ENCODE results near the gene FARS2.

Gene FARS2

DNA sequence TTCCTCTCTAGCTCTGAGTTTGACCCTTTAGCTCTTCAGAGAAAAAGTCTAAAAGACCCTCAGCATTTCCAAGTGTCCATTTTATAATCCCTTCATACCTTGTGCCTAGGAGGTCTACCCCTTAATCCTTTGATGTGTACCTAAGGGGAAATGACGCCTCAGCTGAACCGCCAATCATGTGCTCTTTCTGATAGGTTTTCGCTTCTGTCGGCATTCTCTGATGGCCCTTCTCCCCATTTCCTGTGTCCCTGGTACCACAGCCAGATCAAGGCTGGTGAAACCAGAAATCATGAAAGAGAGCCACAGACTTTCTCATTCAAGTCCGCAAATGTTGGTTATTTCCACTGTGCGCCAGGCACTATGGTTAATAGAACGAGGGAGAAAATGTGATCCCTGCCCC, 333.9 kb downstream of the FARS2 start:
- DNase-seq, result no peak

DNA sequence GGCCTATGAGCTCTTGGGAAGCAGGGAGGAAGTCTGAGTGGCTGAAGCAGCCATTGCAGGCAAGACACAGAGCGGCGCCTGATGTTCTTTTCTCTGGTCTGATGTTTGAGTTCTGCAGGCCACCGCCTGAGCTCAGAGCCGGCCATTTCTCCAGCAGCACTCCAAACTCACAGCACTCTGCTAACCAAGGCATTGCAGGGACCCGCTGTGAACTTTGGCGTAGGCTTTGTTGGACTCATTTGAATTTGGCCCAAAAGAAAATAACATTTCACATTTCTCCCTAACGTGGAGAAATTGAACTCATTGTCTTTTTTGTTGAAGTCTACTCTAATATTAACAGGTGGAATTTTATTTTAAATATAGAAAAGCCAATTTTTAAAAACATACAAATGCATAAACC, 336.1 kb downstream of the FARS2 start:
- DNase-seq, result no peak

DNA sequence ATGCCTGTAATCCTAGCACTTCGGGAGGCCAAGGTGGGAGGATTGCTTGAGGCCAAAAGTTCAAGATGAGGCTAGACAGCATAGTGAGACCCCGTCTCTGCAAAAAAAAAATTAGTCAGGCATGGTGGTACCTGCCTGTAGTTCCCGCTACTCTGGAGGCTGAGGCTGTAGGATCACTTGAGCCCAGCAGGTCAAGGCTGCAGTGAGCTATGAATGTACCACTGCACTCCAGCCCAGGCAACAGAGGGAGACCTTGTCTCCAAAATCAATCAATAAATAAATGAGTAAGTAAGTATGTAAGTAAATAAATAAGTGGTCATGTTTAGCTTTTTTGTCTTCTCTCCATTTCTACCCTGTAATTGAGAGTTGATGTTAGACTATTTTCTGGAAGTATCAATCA, 336.8 kb downstream of the FARS2 start:
- DNase-seq, result no peak

DNA sequence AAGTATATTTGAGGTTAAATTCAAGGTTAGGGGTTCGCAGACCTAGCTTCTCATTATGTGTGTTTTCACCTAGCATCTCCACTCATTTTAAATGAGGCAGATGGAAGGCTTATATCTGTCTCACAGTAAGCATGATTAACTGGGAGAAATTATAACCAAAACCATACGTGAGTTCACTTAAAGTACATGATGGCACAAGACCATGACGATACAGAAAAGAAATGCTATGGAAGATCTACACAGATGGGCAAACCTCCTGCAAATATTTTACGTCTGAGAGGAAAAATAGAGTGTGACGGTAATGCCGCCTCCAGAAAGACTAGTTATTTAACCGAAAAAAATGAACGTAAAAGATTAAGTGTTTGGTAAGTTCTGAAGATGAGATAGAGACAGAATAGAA, 337.8 kb downstream of the FARS2 start:
- peak in 1 of 2 experiments; percentile 4 for DNase-seq

DNA sequence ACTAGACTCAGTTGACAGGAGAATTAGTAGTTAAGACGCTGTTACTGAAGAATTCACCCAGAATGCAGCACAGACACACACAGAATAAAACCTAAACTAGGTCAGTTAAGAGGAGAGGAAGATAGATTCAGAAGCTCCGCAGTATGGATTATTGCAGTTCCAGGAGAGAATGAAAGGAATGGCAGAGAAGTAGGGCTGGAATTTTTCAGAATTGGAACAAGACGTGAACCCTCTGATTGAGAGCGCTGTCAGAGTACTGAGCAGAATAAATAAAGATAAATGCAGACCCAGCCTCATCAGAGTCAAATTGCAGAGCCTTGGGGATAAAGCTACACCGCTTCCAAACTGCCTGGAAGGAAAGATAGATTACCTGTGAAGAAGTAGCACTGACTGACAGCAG, 344.6 kb downstream of the FARS2 start:
- DNase-seq, result no peak

DNA sequence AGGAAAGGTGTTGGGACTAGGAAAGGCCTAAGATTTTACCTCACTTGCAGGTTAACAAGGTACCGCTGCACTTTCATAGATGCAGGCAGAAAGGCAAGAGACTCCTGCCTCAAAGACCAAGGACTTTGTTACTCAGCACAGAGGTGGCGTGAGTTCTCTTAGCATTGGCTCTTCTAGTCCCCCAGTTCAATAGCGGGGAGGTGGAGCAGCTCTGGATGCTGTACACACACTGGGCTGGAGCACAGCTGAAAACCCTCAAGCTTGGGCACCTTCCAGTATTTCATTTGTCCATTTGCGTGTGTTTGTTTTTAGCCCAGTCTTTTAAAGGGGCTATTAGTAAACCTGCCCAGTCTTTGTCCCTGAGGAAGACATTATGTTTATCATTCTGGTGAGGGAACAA, 345.2 kb downstream of the FARS2 start:
- DNase-seq, result no peak

DNA sequence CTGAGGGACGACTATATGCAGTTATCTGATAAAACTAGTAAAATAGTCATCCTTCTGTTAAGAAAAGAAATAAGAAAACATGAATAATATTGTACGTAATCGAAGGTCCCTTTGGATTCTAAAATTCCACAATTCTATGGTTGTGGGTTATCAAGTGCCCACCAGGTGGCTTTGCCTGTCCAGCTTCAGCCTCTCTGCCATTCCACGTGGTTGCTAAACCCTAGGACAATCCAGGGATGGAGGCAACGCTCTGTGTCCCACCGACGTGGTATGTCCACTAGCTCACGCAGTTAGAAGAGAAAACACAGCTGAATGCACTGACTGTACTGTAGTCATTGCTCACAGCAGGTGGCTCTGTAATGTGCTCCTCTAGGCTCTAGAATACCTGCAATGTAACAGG, 349.3 kb downstream of the FARS2 start:
- no peak for DNase-seq

DNA sequence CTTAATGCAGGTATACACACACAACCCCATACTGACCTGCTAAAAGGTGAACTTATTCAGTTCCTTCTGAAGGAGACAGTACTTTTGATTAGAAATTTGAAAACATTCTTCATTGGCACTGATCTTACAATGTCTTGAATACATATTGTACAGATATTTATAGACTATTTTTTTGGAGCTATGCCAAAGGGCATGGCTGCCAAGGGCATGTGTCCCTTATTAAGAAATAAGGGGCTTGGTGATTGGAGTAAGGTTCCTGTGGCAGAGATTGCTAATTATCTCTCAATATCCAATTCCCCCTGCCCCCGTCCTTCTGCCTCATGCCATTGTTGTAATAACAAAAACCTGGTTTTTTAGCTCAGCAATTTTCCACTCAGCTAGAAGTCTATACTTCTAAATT, 355.9 kb downstream of the FARS2 start:
- no peak for DNase-seq

DNA sequence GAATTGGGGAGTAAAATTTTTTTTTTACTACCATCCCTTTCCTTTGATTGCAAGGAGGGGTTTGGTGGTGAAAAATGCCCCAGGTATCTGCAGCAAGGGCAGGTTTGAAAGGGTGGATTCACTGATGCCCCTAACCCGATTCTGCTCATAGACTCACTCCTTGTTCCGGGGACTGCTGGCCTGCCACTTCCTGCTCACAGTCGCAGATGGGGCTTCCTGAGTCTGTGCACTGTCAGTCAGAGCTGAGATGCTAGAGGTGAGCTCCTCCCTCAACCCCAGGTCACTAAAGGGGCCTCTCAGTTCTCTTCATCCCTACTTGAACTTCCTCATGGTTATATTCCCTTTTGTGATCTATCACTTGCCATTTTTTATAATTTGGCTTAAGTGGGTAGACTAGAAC, 357.9 kb downstream of the FARS2 start:
- no peak for DNase-seq

DNA sequence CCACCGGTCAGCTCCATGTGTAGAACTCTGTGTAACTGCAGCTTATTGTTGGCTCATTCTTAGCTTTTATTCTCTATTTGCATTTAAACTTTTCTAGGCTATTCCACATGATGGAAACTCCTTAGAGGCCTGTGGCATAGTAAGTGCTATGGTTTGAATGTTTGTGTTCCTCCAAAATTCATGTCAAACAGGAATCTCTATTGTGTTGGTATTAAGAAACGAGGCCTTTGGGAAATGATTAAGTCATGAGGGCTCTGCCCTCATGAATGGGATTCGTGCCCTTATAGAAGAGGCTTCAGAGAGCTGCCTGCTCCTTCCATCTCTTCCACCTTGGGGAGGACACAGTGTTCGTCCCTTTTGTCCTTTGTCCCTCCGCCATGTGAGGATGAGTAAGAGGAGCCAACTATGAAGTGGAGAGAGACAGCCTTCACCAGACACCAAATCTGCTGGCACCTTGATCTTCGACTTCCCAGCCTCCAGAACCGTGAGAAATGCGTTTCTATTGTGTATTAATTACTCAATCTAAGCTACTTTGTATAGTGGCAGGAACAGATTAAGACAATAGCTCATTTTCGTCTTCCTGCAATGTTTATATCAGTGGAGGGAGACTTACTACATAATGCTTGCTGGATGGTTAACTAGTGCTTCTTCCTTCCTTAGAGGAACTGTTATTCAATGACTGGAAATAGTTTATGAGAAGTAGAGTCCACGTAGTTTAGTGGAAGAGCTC, 361.1 kb downstream of the FARS2 start:
- no peak for DNase-seq

DNA sequence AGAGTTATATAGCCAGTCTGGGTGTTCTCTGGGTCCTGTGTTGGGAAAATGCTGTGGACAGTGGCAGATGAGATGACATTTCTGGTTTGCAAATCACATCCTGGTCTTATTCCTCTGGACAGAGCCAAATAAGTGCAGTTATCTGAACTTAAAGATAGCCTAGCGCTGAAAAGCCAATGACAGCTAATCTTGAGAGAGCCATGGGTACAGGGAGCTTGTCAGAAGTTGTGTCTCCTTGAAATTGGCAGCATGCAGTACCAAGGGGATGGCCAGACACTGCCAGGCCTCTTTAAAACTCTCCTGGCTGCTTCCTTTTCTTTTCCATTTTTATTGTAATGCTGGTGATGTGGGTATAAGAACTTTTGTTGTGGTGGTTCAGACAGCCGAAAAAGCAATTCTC, 362.5 kb downstream of the FARS2 start:
- no peak for DNase-seq

DNA sequence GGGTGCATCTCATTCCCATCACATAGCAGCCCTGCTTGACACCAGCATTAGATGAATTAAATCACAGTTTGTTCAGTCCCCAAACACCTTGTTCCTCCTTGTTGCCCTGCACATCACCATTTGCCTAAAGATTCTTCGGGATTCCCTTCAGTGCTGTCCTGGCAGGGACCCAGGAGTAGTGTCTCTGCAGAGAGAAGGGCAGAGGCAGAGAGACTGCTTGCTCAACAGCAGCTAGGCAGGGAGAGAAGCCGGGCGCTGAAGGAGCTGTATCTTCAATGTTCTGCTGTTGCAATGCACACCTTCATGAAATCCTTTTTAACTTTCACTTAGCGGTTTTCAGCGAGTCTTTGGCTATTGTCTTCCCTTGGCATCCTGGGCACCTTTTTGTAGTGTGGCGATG, 362.9 kb downstream of the FARS2 start:
- no peak for DNase-seq

DNA sequence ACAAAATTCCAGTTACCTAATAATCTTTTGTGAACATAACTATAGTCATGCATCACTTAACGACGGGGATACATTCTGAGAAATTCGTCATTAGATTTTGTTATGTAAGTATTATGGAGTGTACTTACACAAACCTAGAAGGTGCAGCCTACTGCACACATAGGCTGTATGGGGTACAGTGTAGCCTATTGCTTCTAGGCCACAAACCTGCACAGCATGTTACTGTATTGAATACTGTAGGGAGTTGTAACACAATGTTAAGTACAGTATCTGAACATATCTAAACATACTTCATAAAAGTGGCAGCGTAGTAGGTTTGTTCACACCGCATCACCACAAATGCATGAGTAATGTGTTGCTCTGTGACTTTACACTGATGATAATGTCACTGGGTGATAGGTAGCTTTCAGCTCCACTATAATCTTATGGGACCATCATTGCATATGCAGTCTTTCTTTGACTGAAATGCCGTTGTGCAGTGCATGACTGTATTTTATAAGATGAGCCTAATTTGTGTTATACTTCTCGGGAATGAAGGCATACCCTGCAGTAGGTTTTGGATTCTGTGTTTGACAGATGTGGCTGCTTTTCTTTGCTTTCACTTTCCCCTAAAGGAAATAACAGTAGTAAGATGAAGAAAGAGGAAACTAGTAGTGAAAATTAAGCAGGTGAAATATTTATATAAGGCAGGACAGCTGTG, 365.6 kb downstream of the FARS2 start:
- no peak for DNase-seq

DNA sequence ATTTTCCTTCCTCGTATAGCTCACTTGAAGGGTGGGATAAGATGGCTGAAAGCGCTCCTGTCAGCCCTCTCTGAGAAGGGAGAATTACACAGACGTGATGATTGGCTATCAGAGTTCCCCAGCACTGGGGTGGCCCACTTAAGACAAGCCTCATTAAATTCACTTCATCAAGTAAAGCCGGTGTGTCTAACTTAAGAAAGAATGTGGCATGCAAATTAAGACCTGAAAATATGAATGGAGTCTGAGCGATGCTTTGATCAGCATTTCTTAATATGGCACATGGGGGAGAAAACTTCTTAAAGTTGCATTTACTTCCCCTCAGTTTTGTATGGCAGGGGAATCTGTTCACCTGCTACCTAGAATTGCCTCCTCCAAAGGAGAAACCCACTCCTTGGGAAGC, 369.3 kb downstream of the FARS2 start:
- DNase-seq, result no peak

DNA sequence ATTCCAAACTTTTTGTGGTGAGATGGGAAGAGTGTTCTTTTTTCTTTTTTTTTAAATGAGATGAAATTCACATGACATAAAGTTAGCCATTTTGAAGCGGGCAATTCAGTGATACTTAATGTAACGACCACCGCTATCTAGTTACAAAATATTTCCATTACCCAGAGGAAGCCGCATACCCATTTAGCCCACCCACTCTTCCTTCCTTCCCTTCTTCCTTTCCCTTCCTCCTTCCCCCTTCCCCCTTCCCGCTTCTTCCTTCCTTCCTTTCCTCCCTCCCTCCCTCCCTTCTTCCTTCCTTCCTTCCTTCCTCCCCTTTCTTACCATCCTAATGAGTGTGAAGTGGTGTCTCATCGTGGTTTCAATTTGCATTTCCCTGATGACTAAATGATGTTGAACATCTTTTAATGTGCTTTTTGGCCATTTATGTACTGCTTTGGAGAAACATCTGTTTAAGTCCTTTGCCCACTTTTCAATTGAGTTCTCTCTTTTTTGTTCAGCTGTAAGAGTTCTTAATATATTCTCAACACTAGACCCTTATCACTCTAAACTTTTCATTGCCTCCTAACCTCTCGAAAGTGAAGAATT, 371.1 kb downstream of the FARS2 start:
- DNase-seq, result no peak

DNA sequence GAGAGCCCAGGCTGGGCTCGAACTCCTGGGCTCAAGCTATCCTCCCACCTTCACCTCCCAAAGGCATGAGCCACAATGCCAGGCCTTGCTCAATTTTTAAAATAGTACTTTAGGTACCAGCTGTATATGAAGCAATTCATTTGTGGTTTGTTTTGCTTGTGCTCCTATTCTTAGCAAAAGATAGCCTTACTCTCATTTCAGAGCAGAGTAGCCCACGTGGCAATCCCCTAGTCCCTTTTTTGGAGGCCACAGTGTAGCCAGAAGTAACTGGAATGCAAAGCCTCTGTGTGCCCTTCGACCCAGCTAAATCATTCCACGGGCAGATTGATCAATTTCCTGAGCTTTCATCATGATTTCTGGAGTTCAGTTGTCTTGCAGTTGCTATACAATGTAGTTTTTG, 373.2 kb downstream of the FARS2 start:
- DNase-seq, result no peak

DNA sequence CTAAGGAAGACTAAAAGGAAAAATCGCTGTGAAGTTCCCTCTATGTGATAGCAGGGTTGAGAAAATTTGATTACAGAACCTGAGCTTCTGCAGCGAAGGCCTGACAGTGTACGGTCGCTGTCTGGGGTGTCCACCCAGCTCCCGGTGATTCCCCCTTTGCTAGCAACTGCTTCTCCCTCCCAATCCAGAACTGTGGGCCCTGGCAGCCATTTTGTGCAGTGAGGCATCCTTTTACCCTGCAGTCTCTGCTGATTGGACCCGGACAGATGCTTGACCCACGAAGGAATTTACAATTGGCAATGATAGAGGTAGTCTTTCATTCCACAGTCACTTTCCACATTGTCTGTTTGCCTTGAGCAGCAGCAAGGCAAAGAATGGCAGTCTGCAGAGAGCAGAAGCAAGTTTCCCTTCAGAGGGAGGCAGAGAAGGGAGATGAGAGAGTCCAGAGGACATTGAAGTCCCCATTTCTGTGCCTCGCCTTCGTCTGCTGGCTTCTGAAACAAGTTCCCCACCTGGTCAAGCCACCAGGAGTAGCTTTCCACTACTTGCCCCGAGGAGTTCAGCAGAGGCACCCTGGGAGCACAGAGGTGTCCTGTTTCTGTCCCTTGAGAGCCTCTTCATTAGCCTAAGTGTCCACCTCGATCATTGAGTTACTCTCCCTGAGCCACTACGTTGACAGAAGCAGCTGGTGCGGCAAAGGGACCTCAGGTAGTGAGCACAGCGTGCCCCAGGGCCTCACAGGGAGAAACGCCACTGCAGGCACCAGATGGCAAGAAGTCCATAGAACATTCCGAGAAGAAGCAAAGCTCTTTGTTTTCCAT, 375.1 kb downstream of the FARS2 start:
- peak; percentile 84 to 93 for DNase-seq

DNA sequence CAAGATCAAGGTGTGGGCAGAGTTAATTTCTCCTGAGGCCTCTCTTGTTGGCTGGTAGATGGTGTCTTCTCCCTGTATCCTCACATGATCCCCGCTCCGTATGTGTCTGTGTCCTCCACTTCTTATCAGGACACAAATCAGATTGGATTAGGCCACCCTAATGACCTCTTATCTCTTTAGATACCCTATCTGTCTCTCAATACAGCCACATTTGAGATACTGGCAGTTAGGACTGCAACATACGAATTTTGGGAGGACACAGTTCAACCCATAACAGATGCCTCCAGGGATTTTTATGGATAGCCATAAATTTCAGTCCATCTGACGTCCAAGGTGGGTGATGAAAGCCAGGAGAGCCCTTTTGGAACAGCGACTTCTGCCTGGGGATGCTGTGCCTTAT, 376.4 kb downstream of the FARS2 start:
- DNase-seq, result no peak

DNA sequence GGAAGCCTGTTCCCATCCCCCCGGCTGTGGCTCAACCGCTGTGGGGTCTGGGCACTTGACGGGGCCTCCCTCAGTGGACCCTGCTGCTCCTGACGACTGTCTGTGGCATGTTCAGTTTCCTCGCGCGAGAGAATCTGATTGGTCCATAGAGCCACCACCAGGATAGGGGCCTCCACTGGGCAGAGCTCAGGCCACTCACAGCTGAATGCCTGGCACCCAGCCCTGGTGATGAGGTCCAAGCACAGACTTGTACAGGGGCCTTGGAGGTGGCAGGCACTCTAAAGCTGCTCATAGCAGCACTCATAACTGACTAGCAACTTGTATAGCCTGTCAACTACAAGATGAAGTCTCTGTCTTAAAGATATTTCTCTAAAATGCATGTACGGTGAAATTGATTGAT, 377.4 kb downstream of the FARS2 start:
- no peak for DNase-seq

DNA sequence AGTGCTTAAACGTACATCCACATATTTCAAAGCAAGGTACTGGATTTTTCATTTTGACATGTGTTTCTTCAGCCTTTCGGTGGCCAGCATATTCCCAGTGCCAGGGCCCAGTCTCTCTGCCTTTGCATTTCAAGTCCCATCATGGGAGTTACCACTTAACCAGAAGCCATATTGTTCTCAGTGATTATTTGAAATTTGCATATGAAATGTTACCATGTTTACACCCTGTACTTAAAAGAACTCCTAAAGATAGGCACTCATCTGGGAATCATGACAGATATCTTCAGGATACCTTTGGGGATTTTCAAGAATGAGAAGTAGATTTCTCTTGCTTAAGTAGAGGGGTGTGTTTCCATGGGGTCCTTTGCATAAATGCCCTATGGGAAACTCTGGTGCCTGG, 377.9 kb downstream of the FARS2 start:
- no peak for DNase-seq

DNA sequence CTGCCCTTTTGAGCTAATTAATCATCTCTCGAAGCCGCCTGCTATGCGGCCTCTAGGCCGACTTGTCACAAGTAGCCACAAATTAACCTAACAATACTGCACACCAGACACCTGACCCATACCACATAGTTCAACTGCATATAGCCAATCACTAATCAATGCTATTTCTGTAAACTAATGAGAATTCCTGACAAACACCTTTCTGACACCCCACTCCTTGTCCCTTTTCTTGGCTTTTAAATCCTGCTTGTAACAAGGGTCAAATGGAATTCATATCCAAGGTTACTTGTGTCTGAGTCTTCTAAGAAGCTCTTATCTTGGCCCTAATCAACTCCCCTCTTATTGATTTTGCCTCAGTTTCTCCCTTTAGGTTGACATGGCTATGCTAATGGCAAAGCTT, 379.3 kb downstream of the FARS2 start:
- no peak for DNase-seq

DNA sequence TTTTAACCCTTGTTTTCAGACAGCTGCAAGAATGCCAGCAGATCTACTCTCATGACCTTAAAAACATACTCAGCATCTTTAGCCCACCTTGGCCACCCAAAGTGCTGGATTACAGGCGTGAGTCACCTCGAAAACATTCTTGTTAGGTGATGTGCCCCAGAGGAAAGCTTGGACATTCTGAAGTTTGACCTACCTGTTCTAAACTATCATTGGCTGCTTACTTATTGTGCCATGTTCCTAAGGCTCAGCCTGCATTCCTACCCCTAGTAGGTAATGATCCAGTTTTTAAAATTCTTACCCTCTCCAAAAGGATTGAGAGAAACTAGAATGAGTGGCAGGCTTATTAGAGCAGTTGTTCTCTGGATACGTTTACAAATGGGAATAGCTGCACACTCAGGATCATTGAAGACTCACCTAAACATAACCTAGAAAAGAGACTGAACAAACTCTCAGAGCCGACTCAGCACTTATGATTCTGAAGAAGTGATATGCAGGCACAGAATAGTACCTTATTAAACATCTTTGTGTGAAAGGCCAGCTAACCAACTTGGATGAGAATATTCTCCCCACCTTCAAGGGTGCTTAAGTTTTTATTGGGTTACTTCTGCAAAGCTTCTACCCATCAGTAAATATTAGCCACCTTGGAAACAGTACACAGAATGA, 383.3 kb downstream of the FARS2 start:
- no peak for DNase-seq

Measured in NCI-H524 (cell line).